GM19395 (cell line): ENCODE results near the gene MYOD1.

Source experiments
- ATAC-seq: cut with Tn5 transposase; IDR thresholded peaks from one replicate; pipeline ENCODE4 v1.9.1; 2021; ENCODE audit warnings: mild to moderate bottlenecking, moderate library complexity; ENCODE audit not compliant: unreplicated experiment

MYOD1 gene

DNA sequence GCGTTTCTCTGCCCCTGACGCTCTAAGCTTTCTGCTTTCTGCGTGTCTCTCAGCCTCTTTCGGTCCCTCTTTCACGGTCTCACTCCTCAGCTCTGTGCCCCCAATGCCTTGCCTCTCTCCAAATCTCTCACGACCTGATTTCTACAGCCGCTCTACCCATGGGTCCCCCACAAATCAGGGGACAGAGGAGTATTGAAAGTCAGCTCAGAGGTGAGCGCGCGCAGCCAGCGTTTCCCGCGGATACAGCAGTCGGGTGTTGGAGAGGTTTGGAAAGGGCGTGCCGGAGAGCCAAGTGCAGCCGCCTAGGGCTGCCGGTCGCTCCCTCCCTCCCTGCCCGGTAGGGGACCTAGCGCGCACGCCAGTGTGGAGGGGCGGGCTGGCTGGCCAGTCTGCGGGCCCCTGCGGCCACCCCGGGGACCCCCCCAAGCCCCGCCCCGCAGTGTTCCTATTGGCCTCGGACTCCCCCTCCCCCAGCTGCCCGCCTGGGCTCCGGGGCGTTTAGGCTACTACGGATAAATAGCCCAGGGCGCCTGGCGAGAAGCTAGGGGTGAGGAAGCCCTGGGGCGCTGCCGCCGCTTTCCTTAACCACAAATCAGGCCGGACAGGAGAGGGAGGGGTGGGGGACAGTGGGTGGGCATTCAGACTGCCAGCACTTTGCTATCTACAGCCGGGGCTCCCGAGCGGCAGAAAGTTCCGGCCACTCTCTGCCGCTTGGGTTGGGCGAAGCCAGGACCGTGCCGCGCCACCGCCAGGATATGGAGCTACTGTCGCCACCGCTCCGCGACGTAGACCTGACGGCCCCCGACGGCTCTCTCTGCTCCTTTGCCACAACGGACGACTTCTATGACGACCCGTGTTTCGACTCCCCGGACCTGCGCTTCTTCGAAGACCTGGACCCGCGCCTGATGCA lies at the start of gene MYOD1:
Gene MYOD1, plus strand, starts transcription at position 544 of the 910 bp plus-strand sequence. Its CDS starts 212 bp downstream, at position 756.
- no peak for ATAC-seq

DNA sequence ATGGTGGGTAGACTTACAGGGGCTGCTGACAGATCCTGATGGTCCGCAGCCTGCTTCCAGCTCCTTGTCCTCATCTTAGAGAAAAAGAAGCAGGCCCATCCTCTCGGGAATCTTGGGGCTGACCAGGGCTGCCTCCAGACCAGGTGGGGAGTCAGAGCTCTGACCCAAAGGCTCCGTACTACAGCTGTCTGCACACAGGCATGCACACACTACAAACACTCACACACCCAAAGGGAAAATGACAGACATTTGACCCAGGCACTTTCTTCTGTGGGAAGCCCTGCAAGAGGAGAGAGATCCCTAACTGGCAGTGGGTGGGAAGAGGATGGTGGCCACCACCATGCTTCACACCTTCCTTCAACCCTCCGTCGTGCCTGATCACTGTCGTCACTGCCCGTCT lies 46.9 kb upstream of the MYOD1 start:
- no peak for ATAC-seq

DNA sequence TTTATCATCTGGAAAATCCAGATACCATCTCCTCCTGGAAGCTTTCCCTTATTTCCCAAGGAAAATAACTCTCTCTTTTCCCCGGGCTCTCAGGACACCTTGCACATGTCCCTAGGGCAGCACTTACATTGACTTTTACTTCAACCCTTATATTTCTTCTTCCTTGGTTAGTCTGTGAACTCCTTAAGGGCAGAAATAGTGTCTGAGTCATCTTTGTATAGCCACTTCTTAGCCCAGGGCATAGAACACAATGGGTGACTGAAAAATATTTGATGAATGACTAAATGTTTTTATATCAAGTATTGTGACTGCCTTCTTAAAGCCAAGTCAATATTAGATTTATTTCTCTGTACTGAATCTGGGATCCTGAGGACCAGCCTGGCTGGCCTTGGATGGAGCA lies 45.4 kb upstream of the MYOD1 start:
- ATAC-seq, result no peak

DNA sequence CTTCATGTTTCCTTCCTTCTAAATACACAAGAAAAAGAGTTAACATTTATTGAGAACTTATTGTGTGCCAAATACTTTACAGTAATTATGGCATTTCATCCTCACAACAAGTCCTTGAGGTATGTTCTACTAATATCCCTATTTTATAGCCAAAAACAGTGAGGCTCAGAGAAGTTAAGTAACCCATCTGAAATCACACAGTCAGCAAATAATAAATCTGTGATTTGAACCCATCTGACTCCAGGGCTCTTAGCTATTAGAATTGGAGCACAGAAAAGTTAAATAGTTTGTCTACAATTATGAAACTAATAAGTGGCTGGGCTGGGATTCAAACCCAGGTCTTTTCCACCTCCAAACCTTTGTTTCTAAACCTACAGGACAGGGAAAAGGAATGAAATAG lies 36.5 kb upstream of the MYOD1 start:
- ATAC-seq, result no peak

DNA sequence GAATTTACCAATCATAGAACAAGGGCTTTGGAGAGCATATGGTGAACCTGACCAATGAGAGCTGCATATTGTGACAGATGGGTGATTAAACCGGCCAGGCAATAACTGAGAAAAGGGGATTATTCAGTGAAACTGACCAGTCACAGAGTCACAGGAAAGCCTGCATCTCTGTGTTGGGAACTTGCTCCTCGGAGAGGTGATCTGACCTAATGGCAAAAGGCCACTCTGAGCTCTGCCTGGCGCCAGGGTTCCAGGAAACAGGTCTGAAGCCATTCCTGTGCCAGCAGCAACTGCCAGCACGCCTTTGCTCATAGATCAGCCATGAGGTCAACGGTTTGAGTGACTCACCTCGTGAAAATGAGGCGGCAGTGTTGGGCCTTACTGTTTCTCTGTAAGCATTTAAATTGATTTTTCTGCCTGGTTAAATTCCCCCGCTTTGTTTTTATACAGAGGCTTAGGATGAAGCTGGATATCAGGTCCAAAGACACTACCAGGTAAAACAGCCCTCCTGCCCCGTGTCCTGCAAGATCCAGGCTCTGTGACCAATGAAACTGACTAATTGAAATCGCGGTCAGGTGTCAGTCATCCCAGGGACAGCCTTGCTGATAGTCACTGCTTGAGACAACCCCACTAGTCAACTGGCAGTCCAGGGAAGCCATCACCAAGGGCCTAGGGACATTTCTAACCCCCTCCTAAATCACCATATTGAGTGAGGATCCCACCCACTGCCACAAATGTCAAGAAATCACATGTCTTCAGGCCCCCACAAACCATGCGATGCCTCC lies 35.8 kb upstream of the MYOD1 start:
- ATAC-seq, result no peak

DNA sequence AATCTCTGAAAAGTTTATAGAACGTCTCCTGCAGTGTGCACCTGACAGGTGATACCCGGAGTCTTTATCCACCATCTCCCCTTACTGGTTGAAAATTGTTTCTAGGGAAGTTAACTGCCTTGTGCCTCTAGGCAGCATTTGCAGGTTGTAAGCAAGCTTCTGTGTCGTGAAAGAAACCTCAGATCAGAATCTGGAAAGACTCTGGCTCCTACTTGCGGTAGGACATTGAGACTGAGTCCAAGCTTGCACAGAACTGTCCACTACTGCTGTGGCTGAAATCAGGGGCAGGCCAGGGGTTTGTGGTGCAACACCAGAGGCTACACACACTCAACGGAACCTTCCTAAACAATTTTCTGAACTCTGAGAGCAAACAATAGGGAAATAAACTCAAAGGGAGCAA lies 34.8 kb upstream of the MYOD1 start:
- no peak for ATAC-seq

DNA sequence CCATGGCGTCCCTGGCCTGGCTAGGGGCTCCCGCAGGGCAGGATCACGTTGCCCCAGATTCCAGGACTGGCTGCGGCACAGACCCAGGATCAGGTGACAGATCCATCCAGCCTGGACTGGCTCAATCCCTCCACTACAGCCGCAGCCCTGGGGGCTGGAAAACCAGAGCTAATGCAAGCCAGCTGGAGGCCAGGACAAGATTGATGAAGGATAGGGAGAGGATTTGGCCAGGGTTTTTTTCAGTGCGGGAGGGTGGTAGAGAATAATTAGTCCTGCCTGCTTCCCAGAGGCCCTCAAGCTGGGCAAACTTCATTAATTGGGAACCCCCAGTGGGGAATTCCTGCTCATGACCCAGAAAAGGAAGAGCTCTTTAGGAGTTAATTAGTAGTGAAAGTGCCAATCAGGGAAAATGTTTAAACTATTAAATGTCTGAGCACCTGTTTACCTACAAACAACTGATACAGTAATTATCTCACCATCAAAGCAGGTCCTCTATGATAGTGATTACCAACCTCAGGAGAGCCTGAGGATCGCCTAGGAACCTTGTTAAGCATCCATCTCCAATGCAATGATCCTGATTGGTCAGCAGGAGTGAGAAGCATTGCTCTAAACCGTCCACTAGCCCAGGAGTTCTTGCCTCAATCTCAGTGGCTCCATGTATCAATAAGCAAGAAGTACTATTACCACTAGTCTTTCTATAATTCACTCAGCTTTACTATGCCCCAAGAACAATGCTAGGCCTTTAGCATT lies 33.0 kb upstream of the MYOD1 start:
- no peak for ATAC-seq

DNA sequence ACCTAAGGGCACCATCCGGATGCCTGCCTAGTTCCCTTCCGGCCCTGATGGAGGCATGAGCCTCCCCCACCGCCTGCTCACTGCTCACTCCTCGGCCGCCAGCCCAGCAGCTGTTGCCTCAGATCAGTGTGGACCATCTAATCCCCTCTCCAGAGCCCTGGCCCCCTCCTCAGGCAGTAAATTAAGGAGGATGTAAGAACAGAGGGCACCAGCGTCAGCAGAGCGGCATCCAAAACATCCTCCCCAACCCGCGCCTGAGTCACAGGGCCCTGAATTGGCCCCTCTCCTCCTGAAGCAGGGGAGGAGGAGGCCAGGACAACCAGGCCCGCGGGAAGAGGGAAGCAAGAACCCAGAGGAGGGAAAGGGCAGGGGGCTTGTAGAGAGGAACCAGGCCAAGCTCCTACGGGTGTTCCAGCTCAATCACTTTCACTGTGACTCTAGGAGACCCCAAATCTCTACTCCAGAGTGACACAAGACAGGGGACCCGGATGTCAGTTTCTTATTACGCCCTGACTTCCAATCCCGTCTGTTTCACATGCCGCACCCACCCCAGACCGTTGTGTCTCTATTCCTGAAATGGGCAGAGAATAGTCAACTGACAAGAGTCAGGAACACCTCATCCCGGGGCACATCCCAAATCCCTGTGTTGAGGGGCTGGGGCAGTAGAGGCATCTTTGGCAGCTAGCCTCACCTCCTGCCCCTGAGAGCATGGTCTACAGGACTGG lies 31.3 kb upstream of the MYOD1 start:
- ATAC-seq, result no peak

DNA sequence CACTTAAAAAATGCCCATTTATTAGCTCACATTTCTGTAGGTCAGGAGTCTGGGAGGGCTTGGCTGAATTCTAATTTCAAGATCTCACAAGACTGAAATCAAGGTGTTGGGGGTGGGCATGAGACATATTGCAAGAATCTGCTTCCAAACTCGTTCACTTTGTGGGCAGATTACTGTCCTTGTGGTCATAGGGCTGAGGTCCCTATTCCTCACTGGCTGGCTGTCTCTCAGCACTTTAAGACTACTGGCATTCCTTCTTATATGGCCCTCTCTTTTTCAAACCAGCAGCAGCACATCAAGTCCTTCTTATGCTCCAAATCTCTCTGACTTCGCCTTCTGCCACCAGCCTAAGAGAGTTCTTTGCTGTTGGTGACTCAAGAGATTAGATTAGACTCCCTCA lies 27.8 kb upstream of the MYOD1 start:
- ATAC-seq, result no peak

DNA sequence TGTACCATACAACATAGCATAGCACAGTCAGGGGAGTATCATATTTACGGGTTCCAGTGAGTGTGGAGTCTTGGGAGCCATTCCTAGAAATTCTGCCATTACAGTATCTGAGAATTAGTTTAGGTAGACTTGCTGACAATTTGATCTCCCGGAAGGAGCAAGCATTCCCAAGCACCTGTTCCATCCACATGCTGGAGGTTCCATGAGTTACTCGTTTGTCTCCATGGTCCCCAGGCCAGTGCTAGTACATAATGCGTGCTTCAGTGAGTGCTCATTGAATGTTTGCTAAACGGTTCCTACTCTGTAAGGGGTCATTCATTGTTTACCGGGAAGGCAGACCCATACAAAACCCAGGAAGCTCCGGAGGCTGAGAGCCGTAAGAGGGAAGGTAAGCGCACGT lies 27.4 kb upstream of the MYOD1 start:
- no peak for ATAC-seq

DNA sequence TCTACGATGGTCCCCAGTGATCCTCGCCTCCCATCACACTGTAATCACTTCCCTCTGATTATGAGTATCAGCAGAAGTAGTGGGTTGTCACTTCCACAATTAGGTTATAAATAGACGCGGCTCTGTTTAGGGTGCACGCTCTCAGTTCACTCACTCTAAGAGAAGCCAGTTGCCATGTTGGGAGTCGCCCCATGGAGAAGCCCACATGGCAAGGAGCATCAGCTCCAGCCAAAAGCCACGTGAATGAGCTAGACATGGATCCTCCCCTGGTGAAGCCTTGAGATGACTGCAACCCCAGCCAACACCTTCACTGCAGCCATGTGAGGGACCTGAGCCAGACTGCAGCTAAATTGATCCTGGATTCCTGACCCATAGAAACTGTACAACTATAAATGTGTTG lies 26.4 kb upstream of the MYOD1 start:
- ATAC-seq, result no peak

DNA sequence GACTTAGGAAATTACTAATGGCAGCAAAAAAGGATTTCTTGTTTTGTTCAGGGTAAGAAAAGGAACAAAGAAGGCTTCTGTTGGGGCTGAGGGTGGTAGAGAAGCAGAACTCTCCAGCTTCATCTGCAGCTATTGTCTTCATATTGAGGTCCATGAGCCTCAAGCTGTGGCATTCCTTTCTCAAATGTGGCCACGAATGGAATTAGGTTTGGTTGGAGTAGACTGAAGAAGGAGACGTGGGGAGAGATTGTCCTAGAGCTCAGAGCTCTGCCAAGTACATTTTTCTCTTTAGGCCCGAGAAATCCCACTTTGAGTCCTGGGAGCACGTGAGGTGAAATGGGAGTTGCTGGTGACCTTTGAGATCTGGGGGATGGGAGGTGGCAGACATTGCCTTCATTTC lies 25.8 kb upstream of the MYOD1 start:
- ATAC-seq, result no peak

DNA sequence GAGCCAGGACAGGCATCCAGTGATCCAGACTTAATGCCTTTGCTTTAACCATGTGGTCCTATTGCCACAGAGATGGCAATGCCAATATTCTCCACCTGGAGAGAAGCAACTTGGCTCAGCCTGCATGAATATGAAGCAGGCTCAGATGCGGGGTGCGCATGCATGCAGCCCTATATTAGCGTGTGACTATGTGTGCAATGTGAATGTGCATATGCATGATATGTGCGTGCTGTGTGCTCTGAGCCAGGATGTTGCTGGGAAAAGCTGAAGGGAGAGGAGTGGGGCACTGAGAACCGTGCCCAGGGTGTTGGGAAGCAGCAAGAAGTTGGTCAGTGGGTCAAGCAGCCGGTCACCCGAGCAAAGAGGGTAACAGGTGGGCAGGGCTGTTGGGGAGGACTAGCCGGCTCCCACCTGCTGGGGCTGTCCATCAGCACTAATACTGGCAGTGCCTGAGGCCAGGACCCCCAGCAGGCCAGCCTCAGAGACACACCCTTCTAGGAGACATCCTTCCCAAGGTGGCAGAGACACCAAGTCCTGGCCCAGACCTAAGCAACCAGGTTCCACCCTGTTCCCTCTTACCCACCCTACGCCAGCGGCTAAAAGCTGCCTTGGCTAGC lies 24.8 kb upstream of the MYOD1 start:
- ATAC-seq, result no peak

DNA sequence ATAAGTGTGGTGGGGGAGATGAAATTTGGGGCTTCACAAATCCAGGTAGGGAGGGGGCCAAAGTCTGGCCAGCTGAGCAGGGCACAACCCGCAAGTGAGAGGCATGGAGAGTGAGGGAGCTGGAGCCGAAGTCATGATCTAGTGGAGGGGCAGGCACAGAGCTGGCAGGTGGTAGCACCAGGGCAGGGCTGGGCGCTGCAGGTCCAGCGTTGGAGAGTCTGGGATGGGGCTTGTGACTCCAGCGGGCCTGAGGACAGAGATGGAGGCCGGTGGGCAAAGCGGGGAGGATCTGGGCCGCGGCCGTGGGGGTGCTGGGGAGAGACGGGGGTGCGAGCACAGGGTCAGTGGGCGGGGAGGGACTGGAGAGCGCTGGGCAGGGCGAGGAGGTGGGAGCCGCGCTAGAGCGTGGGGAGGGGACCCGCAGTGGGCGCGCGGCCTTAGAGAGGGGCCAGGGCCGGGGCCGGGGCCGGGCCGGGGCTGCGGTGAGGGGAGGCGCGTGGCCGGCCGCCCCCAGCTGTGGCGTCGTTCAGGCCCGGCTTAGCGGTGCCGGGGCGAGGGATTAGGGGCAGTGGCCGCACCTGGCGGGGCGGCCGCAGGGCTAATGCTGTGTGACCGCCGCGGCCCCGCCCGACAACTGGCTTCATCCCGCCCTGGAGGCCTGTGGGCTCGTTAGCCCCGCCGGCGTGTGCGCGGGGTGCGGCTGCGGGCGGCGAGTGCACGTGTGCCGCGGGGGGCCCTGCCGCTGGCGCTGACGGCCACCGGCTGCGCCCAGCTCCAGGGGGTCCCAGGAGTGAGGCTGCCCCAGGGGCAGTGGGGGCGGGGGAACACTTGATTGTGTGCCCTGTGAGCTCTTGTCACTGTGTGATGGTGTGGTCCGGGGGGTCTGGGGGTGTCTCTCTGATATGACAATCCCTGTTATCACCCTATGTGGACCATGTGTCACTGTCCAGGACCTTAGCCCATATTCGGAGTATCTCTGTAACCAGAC lies 23.6 kb upstream of the MYOD1 start:
- ATAC-seq, result no peak

DNA sequence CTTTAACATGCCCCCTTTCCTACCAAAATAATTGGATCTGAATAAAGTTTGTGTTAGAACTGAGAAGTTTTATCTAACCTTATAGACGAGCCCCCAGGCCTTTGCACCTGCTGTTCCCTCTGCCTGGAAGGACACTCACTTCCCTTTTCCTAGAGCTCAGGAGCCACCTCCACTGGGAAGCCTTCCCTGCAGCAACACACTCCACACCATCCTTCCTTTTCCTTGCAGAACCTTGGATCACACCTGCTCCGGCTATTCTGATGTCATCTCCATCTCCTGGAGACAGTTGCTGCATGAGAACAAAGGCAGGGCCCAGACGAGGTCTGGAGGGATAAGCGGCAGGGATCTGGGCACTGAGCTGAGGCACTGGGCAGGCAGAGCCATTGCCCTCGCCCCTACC lies 22.6 kb upstream of the MYOD1 start:
- no peak for ATAC-seq

DNA sequence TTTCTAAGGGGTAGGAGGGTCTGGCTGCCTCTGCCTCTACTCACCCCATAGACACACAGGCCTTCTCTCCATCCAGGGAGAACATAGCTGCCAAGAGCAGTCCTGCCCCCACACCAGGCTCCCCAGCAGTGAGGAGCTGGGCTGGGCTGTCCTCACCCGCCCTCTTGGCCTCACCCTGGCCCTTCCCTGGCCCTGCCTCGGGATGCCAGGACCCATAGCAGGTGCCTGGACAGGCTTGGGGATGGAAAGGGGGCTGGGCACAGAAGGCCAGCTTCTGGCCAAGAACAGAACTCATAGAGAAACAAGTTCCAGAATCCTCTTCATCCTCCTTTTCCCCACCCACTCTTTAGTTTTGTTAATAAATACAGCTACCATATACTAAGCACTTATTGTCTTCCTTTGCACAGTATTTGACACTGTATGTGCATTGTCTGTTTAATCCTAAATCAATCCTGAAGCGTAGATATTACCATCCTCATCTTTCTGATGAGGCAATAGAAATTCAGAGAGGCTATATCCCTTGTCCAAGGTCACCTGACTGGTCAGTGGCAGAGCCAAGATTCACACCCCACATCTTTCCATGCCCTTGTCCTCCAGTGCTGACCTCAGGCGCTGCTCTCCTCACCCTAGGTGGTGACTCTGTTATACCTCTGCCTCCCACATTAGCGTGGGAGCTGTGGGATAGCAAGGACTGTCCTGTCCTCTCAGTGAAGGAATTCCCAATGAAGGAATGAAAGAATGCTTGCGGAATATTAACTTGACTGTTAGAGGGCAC lies 22.0 kb upstream of the MYOD1 start:
- ATAC-seq, result no peak

DNA sequence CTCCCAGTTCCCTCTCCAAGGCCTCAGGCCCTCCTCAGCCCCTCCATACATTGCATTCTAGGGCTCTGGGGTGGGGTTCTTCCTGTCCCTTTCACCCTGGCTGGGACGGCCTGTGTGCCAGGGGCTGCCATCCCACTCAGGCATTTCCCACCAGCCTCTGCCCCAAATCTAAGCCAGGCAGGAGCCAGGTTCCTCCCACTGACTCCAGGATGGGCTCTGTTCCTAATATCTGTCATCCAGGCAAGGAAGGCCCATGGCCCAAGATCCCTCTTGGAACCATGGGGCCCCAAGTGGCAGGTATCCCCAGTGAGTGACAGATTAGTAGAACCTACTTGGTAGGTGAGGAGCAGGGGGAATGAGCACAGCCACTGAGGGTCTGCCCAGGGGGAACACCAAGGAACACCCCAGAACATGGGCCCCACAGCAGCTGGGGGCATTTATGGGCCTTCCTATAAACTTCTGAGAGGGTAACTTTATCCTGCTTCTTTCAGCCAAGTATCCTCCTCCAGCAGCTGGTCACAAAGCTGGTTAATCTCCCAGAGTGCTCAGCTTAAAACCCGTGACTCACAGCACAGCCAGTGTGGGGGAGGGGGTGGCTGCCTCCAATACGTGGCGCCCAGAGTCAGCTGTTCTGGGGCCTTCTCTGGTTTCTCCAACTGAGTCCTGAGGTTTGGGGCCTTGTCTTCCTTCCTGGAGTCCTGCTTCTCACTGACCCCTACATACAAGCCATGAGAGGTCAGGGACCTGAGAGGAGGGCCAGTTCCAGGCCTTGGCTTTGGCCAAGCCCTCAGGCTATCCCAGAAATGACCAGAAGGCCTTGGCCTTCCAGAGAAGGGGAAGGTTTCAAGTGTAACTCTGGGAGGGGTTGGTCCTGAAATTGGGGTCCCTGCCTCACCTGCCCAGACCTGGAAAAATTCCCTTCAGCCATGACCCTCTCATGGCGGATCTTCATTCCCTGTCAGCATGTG lies 19.9 kb upstream of the MYOD1 start:
- no peak for ATAC-seq
